ENCODE measurements around the gene METTL21C.

DNA sequence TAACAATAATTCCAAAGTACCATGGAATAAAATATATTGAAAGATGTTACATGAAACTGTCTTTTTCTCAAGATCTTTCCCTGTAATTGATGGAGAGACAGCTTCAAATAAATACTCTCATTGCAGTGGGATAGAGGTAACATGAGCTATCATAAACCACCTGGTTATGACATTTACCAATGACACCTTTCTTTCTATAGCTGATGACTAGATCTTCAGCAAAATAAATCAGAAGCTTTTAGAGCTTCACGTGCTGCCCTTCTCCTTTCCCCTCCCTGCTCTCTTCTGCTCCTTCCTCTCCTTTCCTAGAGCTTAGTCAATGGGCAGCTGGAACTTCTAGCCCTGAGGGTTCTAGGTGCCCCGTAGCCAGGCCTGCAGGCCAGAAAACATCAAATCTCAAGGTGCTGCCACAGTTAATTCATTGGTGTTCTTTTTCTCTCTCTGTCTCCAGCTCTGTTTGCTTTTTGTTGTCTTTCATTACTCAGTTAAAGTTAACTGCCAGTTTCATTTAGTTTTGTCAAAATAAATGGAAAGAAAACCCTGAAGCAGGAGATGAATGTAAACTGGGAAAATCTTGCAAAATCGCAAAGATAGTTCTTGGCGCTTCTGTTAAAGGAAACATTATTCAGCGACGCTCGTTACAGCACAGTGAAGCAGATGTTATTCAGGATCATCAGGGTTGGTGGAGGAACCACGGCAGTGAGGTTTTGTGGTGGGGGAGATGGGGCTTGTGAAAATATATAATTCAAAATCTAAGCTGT lies 8.3 kb upstream of the METTL21C start:
- TF ChIP-seq TAF1 (IDR thresholded peaks at IDR 0.05; ENCODE audit: borderline replicate concordance, insufficient read depth, low read length), result no peak
- no peak for TF ChIP-seq POLR2AphosphoS5 (IDR thresholded peaks at IDR 0.05; ENCODE audit: low read depth, low read length)
- TF ChIP-seq, protein P1, sequence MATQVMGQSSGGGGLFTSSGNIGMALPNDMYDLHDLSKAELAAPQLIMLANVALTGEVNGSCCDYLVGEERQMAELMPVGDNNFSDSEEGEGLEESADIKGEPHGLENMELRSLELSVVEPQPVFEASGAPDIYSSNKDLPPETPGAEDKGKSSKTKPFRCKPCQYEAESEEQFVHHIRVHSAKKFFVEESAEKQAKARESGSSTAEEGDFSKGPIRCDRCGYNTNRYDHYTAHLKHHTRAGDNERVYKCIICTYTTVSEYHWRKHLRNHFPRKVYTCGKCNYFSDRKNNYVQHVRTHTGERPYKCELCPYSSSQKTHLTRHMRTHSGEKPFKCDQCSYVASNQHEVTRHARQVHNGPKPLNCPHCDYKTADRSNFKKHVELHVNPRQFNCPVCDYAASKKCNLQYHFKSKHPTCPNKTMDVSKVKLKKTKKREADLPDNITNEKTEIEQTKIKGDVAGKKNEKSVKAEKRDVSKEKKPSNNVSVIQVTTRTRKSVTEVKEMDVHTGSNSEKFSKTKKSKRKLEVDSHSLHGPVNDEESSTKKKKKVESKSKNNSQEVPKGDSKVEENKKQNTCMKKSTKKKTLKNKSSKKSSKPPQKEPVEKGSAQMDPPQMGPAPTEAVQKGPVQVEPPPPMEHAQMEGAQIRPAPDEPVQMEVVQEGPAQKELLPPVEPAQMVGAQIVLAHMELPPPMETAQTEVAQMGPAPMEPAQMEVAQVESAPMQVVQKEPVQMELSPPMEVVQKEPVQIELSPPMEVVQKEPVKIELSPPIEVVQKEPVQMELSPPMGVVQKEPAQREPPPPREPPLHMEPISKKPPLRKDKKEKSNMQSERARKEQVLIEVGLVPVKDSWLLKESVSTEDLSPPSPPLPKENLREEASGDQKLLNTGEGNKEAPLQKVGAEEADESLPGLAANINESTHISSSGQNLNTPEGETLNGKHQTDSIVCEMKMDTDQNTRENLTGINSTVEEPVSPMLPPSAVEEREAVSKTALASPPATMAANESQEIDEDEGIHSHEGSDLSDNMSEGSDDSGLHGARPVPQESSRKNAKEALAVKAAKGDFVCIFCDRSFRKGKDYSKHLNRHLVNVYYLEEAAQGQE (IDR thresholded peaks at IDR 0.05; ENCODE audit: insufficient read depth in 1 of 2, low read depth in 2 of 2, low read length in 2 of 2), result no peak
- TF ChIP-seq SIN3A (IDR thresholded peaks at IDR 0.05; ENCODE audit: borderline replicate concordance, insufficient read depth, low read length), result no peak

Measured in PFSK-1 (cell line).